ENCODE measurements around the gene ZNF236.

The ZNF236 gene

GRCh38 chr18:76866666-76867065 is 44.3 kb downstream of the ZNF236 start:
- H3K9me3 Mint-ChIP-seq: no peaks in the 10 kb centered on the region
- H3K36me3 Mint-ChIP-seq (ENCODE audit: low read depth): peaks cover 33% of the 10 kb centered on the region
- ATAC-seq (no peak), DNase-seq (no peak)
- H3K4me3 Mint-ChIP-seq: no peak overlapping the region
- no peaks in the 10 kb centered on the region for H3K4me1 Mint-ChIP-seq
- H3K27me3 Mint-ChIP-seq: no peaks in the 10 kb centered on the region
- no peak overlapping the region for H3K27ac Mint-ChIP-seq

DNA sequence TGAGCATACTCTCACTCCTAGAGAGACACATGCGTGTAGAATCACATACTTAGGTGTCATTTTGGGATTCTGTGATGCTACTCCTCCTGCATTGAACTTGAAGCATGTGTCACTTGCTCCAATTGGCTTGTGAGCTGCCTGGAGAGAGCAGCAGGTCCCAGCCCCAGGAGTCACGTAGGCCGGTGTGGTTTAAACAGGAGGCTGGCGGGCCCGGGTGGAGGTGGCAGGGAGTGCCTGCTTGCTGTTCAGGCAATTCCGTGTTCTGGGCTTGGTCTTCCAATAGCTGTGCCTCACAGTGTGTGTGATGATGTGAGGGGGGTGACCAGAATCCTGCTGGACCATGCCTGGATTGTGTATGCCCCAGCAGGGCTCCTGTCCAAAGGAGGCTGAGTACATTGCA is 51.0 kb downstream of the ZNF236 start:
- H3K27ac Mint-ChIP-seq: no peak overlapping the region
- peaks cover 14% of the 10 kb centered on the region for H3K4me1 Mint-ChIP-seq
- peaks cover 40% of the 10 kb centered on the region for H3K36me3 Mint-ChIP-seq (ENCODE audit: low read depth)
- no peak overlapping the region for H3K4me3 Mint-ChIP-seq
- ATAC-seq (no peak), DNase-seq (no peak)
- H3K9me3 Mint-ChIP-seq: no peaks in the 10 kb centered on the region
- no peaks in the 10 kb centered on the region for H3K27me3 Mint-ChIP-seq

GRCh38 chr18:76873713-76874112 is 51.4 kb downstream of the ZNF236 start:
- Mint-ChIP-seq H3K36me3 (ENCODE audit: low read depth) (peaks cover 41% of the 10 kb centered on the region), H3K9me3 (no peaks in the 10 kb centered on the region), H3K27me3 (no peaks in the 10 kb centered on the region), H3K4me1 (peaks cover 14% of the 10 kb centered on the region), H3K27ac (no peak overlapping the region), H3K4me3 (no peak overlapping the region)
- DNase-seq (no peak), ATAC-seq (no peak)

DNA sequence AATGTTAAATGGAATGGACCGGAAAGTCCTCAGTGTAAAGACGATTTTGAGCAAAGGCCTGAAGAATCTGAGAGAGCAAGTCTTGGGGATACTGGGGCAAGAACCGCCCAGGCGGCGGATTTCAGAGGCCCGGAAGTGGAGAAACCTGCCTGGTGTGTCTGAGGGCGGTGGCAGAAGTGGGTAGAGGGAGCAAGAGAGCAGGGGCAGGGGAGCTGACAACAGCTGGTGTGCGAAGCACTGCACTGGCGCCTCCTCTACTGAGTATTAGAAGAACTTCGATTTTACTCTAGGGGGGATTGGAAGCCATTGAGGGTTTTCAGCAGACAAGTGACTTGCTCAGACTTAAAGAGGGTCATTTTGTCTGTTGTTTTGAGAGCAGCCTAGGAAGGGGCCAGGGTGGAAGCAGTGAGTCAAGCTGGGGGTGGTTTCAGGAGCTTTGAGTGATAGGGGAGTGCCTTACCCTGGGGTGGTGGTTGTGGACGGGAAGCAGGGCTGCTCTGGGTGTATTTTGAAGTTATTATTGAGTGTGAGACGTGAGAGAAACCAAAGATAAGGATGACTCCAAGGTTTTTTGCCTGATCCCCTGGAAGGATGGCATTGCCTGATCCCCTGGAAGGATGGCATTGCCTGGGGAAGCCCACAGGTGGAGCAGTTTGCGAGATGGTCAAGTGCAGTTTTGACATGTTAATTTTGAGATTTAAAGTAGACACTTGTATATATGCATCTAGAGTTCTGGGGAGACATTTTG is 52.5 kb downstream of the ZNF236 start:
- Mint-ChIP-seq H3K4me1 (peaks cover 14% of the 10 kb centered on the region), H3K9me3 (no peaks in the 10 kb centered on the region), H3K27ac (peak overlapping the region; percentile 71), H3K4me3 (peak overlapping the region; percentile 9), H3K36me3 (ENCODE audit: low read depth) (peaks cover 41% of the 10 kb centered on the region), H3K27me3 (no peaks in the 10 kb centered on the region)
- peak; percentile 38 for DNase-seq
- peak; percentile 99 for ATAC-seq

DNA sequence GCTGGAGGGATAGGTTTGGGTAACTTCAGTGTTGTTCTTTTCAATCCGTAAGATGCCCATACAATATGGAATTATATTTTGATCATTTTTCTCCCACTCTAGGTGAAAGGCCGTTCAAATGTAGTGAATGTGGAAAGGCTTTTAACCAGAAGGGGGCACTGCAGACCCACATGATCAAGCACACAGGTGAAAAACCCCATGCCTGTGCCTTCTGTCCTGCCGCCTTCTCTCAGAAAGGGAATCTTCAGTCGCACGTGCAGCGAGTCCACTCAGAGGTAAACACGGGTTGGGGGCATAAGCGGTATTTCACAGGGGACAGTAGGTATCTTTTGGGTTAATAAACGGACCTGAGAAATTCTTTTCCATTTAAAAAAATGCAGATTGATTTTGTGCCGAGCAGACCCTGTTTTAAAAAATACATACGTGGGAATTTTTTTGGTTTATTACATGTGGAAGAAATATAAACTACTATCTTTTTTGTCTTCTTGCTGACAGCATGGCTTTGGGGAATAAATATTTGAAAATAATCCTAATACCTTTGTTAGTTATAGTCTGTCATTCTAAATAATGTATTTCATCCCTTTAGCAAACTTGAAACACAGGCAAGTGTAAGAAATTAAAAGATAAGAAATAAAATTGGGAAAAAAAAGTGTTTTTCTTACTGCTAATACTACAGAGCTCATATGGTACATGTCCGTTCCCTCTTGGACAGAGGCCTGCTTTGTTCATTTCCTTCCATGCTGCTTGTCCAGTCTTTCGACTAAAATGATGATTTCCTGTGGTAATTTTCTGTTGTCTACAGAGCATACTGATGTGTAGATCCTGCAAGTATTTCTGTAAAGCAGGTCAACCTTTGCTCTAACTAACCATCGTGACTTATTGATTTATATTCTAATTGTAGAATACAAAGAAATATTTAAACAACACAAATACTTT is 53.3 kb downstream of the ZNF236 start:
- H3K4me1 Mint-ChIP-seq: peaks cover 14% of the 10 kb centered on the region
- DNase-seq (peak; percentile 47), ATAC-seq (peak; percentile 30)
- H3K27me3 Mint-ChIP-seq: no peaks in the 10 kb centered on the region
- no peak overlapping the region for H3K4me3 Mint-ChIP-seq
- no peaks in the 10 kb centered on the region for H3K9me3 Mint-ChIP-seq
- peaks cover 33% of the 10 kb centered on the region for H3K36me3 Mint-ChIP-seq (ENCODE audit: low read depth)
- peak overlapping the region; percentile 71 for H3K27ac Mint-ChIP-seq

DNA sequence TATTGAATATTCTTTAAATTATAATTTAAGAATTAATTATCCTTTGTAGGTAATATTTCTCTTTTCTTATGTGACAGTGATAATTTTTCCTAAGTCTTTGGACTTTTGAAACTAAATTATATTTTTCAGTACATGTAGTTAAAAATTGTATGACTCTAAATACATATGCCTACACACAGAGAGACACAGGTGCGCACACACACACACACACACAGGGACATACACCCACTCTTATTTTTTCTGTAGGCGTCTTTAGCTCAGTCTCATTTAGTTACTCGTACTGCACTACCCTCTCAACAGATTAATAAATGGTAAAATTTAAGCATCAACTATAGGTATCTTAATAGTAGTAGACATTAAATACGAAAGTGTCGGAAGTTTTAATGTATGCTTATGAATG is 56.1 kb downstream of the ZNF236 start:
- H3K27ac Mint-ChIP-seq: no peak overlapping the region
- no peak overlapping the region for H3K4me3 Mint-ChIP-seq
- peaks cover 14% of the 10 kb centered on the region for H3K4me1 Mint-ChIP-seq
- DNase-seq (no peak), ATAC-seq (no peak)
- H3K36me3 Mint-ChIP-seq (ENCODE audit: low read depth): peaks cover 44% of the 10 kb centered on the region
- H3K27me3 Mint-ChIP-seq: no peaks in the 10 kb centered on the region
- H3K9me3 Mint-ChIP-seq: no peaks in the 10 kb centered on the region

DNA sequence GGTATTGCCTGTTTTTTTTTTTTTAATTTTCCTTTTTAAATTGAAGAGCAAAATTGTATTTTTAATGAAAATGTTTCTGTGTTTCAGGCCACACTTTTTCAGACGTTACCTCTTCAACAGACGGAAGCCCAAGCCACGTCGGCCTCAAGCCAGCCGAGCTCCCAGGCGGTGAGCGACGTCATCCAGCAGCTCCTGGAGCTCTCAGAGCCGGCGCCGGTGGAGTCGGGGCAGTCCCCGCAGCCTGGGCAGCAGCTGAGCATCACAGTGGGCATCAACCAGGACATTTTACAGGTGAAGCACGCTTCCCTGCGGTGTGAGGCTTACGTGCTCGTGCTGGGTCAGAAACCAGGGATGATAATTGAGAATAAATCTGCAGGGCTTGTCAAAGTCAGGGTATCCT is 57.7 kb downstream of the ZNF236 start:
- no peak overlapping the region for H3K4me3 Mint-ChIP-seq
- H3K27ac Mint-ChIP-seq: no peak overlapping the region
- peaks cover 32% of the 10 kb centered on the region for H3K36me3 Mint-ChIP-seq (ENCODE audit: low read depth)
- ATAC-seq (no peak), DNase-seq (no peak)
- H3K9me3 Mint-ChIP-seq: no peaks in the 10 kb centered on the region
- H3K27me3 Mint-ChIP-seq: no peaks in the 10 kb centered on the region
- H3K4me1 Mint-ChIP-seq: peaks cover 6% of the 10 kb centered on the region

DNA sequence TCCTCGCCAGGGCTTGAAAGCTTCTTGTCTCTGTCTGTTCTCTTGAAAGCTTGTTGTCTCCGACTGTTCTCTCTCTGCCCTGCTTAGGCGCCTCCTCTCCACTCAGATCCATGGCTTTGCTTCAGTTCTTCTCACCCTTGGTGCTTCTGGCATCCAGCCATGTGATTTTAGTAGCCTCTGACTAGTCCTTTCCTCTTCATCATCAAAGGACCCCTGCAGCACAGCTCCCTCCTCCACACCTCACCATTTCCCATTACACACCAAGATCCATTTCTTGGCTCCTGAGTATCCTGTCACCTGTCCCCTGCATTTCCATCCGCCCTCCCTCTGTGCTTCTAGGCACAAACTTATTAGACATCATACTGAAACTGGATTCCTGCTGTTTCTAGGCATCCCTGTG is 59.4 kb downstream of the ZNF236 start:
- Mint-ChIP-seq H3K9me3 (no peaks in the 10 kb centered on the region), H3K36me3 (ENCODE audit: low read depth) (peaks cover 34% of the 10 kb centered on the region), H3K4me1 (no peaks in the 10 kb centered on the region), H3K4me3 (no peak overlapping the region), H3K27ac (no peak overlapping the region), H3K27me3 (no peaks in the 10 kb centered on the region)
- ATAC-seq (no peak), DNase-seq (no peak)

GRCh38 chr18:76882146-76882545 is 59.8 kb downstream of the ZNF236 start:
- peaks cover 32% of the 10 kb centered on the region for H3K36me3 Mint-ChIP-seq (ENCODE audit: low read depth)
- ATAC-seq (no peak), DNase-seq (no peak)
- H3K27ac Mint-ChIP-seq: no peak overlapping the region
- H3K4me3 Mint-ChIP-seq: no peak overlapping the region
- H3K27me3 Mint-ChIP-seq: no peaks in the 10 kb centered on the region
- no peaks in the 10 kb centered on the region for H3K9me3 Mint-ChIP-seq
- no peaks in the 10 kb centered on the region for H3K4me1 Mint-ChIP-seq

DNA sequence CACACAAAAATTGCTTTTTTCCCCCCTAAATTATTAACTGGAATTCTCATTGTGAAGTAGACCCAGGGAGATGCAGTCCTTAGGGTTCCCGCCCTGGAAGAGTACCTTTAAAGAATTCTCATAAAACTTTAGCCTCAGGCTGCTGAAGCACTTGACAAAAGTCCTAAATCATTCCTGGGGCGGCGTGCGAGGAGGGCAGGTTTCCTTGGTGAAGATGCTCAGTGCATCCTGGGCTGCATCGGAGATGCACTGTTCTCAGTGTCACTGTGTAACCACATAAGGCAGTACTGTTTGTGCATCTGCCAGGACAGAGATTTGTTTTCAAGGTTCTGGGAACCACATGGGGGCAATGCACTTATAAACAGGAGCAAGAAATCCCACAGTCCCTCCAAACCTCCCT is 62.6 kb downstream of the ZNF236 start:
- no peaks in the 10 kb centered on the region for H3K9me3 Mint-ChIP-seq
- no peaks in the 10 kb centered on the region for H3K4me1 Mint-ChIP-seq
- H3K27ac Mint-ChIP-seq: no peak overlapping the region
- DNase-seq (no peak), ATAC-seq (no peak)
- no peak overlapping the region for H3K4me3 Mint-ChIP-seq
- H3K36me3 Mint-ChIP-seq (ENCODE audit: low read depth): peaks cover 42% of the 10 kb centered on the region
- no peaks in the 10 kb centered on the region for H3K27me3 Mint-ChIP-seq

GRCh38 chr18:76886112-76886511 is 63.8 kb downstream of the ZNF236 start:
- Mint-ChIP-seq H3K4me1 (no peaks in the 10 kb centered on the region), H3K9me3 (no peaks in the 10 kb centered on the region), H3K27ac (no peak overlapping the region), H3K4me3 (no peak overlapping the region), H3K27me3 (no peaks in the 10 kb centered on the region), H3K36me3 (ENCODE audit: low read depth) (peaks cover 48% of the 10 kb centered on the region)
- ATAC-seq (no peak), DNase-seq (no peak)

GRCh38 chr18:76889091-76889699 is 66.8 kb downstream of the ZNF236 start:
- H3K27me3 Mint-ChIP-seq: no peaks in the 10 kb centered on the region
- no peak overlapping the region for H3K27ac Mint-ChIP-seq
- H3K36me3 Mint-ChIP-seq (ENCODE audit: low read depth): peaks cover 36% of the 10 kb centered on the region
- DNase-seq: no peak
- no peak overlapping the region for H3K4me3 Mint-ChIP-seq
- H3K9me3 Mint-ChIP-seq: no peaks in the 10 kb centered on the region
- H3K4me1 Mint-ChIP-seq: no peaks in the 10 kb centered on the region
- no peak for ATAC-seq

GRCh38 chr18:76892832-76893231 is 70.5 kb downstream of the ZNF236 start:
- DNase-seq (no peak), ATAC-seq (no peak)
- no peaks in the 10 kb centered on the region for H3K9me3 Mint-ChIP-seq
- H3K27me3 Mint-ChIP-seq: no peaks in the 10 kb centered on the region
- H3K4me3 Mint-ChIP-seq: no peak overlapping the region
- H3K4me1 Mint-ChIP-seq: no peaks in the 10 kb centered on the region
- H3K27ac Mint-ChIP-seq: no peak overlapping the region
- H3K36me3 Mint-ChIP-seq (ENCODE audit: low read depth): peaks cover 36% of the 10 kb centered on the region

GRCh38 chr18:76894566-76895346 is 72.4 kb downstream of the ZNF236 start:
- Mint-ChIP-seq H3K27ac (no peak overlapping the region), H3K36me3 (ENCODE audit: low read depth) (peaks cover 39% of the 10 kb centered on the region), H3K4me1 (no peaks in the 10 kb centered on the region), H3K4me3 (no peak overlapping the region), H3K27me3 (no peaks in the 10 kb centered on the region), H3K9me3 (no peaks in the 10 kb centered on the region)
- DNase-seq (no peak), ATAC-seq (no peak)

Measured in activated naive CD8-positive, alpha-beta T cell treated with anti-CD3 and anti-CD28 coated beads, Interleukin-2, amount 50 U/mL, for 24 hours (primary cell).